Brain microvascular endothelial cell (primary cell): ENCODE results near the gene SLFN12L.

Source experiments
- DNase-seq: peaks from one replicate; pipeline ENCODE4 v3.0.0-alpha.2; 2020
- H3K27ac ChIP-seq: fragments of 250-450 bp; sonication (Bioruptor Pico); 2 replicates; pipeline ENCODE4 v1.5.1; 2020; ENCODE audit warnings: mild to moderate bottlenecking, moderate library complexity
- H3K27me3 ChIP-seq: fragments of 250-450 bp; sonication (Bioruptor Pico); replicated peaks from 2 replicates; pipeline ENCODE4 v1.5.1; 2020; ENCODE audit warnings: mild to moderate bottlenecking
- H3K36me3 ChIP-seq: fragments of 250-450 bp; sonication (Bioruptor Pico); replicated peaks from 2 replicates; pipeline ENCODE4 v1.5.1; 2020; ENCODE audit warnings: mild to moderate bottlenecking
- H3K4me3 ChIP-seq: 2 replicates; pipeline ENCODE4 v1.5.1; 2011; ENCODE audit warnings: low read depth, mild to moderate bottlenecking, control low read depth, low read length, moderate library complexity
- in situ Hi-C: cut with HindIII; loops from 2 replicates; pipeline ENCODE4 v1.10.0; 2017; ENCODE audit warnings: low sequenced_read_pairs, low pct_ligation_motif_present
- TF ChIP-seq, protein P1 (sequence below): IDR thresholded peaks from 2 replicates; pipeline ENCODE4 v1.5.1; 2011; ENCODE audit warnings: low read depth, mild to moderate bottlenecking, moderate library complexity, low read length, control low read depth, inconsistent platforms; ENCODE audit errors: missing control alignments

SLFN12L gene

GRCh38 chr17:35489944-35490343 lies 47.5 kb downstream of the SLFN12L start:
- H3K36me3 ChIP-seq: no peaks in the 10 kb centered on the region
- H3K27ac ChIP-seq: no peak overlapping the region
- no peak overlapping the region for H3K4me3 ChIP-seq
- DNase-seq: no peak
- peaks cover 90% of the 10 kb centered on the region for H3K27me3 ChIP-seq
- TF ChIP-seq, protein P1, sequence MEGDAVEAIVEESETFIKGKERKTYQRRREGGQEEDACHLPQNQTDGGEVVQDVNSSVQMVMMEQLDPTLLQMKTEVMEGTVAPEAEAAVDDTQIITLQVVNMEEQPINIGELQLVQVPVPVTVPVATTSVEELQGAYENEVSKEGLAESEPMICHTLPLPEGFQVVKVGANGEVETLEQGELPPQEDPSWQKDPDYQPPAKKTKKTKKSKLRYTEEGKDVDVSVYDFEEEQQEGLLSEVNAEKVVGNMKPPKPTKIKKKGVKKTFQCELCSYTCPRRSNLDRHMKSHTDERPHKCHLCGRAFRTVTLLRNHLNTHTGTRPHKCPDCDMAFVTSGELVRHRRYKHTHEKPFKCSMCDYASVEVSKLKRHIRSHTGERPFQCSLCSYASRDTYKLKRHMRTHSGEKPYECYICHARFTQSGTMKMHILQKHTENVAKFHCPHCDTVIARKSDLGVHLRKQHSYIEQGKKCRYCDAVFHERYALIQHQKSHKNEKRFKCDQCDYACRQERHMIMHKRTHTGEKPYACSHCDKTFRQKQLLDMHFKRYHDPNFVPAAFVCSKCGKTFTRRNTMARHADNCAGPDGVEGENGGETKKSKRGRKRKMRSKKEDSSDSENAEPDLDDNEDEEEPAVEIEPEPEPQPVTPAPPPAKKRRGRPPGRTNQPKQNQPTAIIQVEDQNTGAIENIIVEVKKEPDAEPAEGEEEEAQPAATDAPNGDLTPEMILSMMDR: no peak
- in situ Hi-C loops: no loop called here

DNA sequence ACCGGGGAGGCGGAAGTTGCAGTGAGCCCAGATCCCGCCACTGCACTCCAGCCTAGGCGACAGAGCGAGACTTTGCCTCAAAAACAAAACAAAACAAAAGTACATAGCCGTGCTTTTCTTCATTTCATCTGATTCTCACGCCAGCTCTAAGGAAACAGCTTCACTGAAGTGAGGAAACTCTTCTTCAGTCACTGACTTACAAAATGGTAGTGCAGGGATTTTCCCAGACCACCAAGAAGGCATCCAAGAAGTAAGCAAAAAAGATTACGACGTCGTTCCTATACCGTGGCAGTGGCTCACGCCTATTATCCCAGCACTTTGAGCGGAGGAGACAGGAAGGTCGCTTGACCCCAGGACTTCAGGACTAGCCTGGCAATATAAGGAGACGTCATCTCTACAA lies 48.5 kb downstream of the SLFN12L start:
- H3K27ac ChIP-seq: no peak overlapping the region
- in situ Hi-C loops: no loop called here
- DNase-seq: no peak
- no peak overlapping the region for H3K4me3 ChIP-seq
- TF ChIP-seq, protein P1: no peak
- peaks cover 89% of the 10 kb centered on the region for H3K27me3 ChIP-seq
- no peaks in the 10 kb centered on the region for H3K36me3 ChIP-seq

DNA sequence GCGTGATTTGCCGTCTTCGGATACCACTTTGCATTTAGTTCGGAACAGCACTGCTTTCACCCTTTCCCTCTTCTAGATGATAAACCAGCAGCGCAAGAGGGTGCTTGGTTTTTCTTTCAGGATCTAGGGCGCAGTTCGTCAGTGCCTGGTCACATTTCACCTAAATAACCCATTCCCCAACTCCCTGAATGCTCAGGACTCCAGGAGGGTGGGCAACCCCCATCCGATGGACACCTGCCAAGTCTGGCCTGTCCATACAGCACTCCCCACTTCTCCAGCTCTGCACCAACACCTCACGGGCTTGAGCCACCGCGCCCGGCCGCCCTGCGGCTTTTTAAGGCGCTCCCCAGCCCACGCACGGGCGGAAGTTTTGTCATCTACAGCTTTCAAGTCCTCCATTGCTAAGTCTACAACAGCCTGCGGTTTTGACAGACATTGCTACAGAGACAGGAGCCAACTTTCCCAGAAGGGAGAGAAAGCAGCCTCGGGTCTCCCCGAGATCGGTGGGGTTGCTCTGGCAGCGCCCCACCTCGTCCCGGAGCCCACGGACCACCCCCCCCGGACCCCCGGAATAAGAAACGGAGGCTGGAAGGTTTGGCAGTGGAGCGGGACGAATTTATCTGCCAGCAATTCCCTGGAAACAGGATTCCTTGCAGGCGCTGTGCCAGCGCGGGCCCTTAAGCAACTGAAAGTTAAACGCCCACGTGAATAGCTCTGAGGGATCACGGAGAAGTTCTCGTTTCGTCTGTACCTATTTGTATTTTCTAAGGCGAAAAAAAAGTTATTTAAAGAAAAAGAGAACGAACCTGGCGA lies 50.4 kb downstream of the SLFN12L start:
- no peaks in the 10 kb centered on the region for H3K36me3 ChIP-seq

DNA sequence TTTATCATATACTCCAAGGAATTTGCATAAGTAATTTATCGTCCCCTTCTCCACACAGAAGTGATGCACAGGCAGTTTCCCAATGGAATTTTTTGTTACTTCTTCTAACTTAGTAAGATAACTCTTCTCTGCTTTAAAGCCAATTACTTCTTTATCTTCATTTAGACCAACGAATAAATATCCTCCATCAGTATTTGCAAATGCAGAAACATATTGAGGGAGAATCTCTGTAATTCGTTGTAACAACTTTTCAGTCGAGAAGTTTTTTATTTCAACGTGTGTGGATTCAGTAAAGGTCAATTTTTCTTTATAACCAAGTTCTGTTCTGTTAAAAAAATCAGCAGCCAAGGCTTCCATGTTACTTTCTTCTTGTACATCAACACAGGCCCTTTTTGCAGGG lies 58.2 kb downstream of the SLFN12L start:
- Histone ChIP-seq H3K4me3 (no peak overlapping the region), H3K36me3 (no peaks in the 10 kb centered on the region), H3K27me3 (peaks cover 34% of the 10 kb centered on the region), H3K27ac (no peak overlapping the region)
- DNase-seq: no peak
- TF ChIP-seq, protein P1: no peak
- in situ Hi-C loops: no loop called here

More for the DNA sequence above, 50.4 kb downstream of the SLFN12L start:
- in situ Hi-C loops: no loop called here
- Histone ChIP-seq H3K27ac (no peak overlapping the region), H3K27me3 (peaks cover 73% of the 10 kb centered on the region), H3K4me3 (peak overlapping the region; percentile 50)
- peak; percentile 17 for DNase-seq
- TF ChIP-seq, protein P1: no peak

DNA sequence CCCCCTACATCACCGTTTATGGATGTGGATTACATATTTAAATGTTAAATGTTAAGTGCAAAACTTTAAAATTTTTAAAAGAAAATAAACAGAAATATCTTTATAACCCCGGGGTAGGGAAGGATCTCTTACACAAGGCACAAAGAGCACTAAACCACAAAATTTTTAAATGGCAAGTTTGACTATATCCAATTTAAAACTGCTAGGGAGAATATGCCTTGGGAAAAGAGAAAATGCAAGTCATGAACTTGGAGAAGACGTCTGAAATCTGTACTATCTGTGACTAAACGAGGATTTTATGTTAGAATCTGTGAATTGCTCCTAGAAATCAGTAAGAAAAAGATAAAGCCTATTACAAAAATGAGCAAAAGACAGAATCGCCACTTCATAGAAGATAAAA lies 60.2 kb downstream of the SLFN12L start:
- TF ChIP-seq, protein P1: no peak
- H3K27ac ChIP-seq: no peak overlapping the region
- peaks cover 33% of the 10 kb centered on the region for H3K27me3 ChIP-seq
- no peaks in the 10 kb centered on the region for H3K36me3 ChIP-seq
- no peak overlapping the region for H3K4me3 ChIP-seq
- in situ Hi-C loops: no loop called here
- DNase-seq: no peak
